Endothelial cell of umbilical vein (primary cell): ENCODE measurements around the gene PRR23B. TPM values are rescaled to one million over a fixed set of nuclear protein-coding genes. Genes with fewer than 3 reads are reported as not detected.

ENCODE experiments used
- BruUV-seq: library from RNA; stranded (reverse); fragments of 400-500 nt; replicated peaks from 2 replicates; lab custom pipeline; 2021; lab: Mats Ljungman, UMichigan
- CTCF ChIA-PET: fragments of 300-600, 350-600 bp; sonication (Branson Sonifier 250); formaldehyde crosslinking; loops from one replicate; lab custom pipeline; 2021; ENCODE audit warnings: antibody characterized with exemption, inconsistent platforms; lab: Charles Lee
- POLR2A ChIA-PET: fragments of 300-600, 350-600 bp; sonication (Branson Sonifier 250); formaldehyde crosslinking; loops from one replicate; lab custom pipeline; 2021; ENCODE audit warnings: antibody characterized with exemption, inconsistent platforms; lab: Charles Lee
- DNase-seq: peaks from one replicate; pipeline ENCODE4 v3.0.0-alpha.2; 2011; ENCODE audit warnings: low read depth, low spot score
- FAIRE-seq: peaks from 2 replicates; lab custom pipeline; 2011; peaks lifted over from hg19 to GRCh38; lab: Jason Lieb, UNC
- H2AFZ ChIP-seq: 2 replicates; pipeline ENCODE4 v1.6.0; 2012; ENCODE audit warnings: low read depth, low read length, control low read depth, inconsistent platforms
- H3K27ac ChIP-seq: 2 replicates; pipeline ENCODE4 v1.5.1; 2011; ENCODE audit warnings: low read depth, mild to moderate bottlenecking, control low read depth, low read length, moderate library complexity; ENCODE audit not compliant: insufficient read depth
- H3K27me3 ChIP-seq, 2 experiments: 2 replicates each; pipeline versions ENCODE4 v1.6.0 to v1.6.1; 2011; ENCODE audit warnings: low read length in 2 of 2, mixed read lengths in 1 of 2; ENCODE audit not compliant: control insufficient read depth in 2 of 2, insufficient read depth in 2 of 2
- H3K36me3 ChIP-seq, 2 experiments: 2 replicates in 1 of 2; 3 replicates in 1 of 2; pipeline ENCODE4 v1.5.1; 2011; ENCODE audit warnings: low read length in 2 of 2, mild to moderate bottlenecking in 1 of 2, moderate library complexity in 1 of 2; ENCODE audit not compliant: control insufficient read depth in 2 of 2, insufficient read depth in 2 of 2; ENCODE audit errors: extremely low read depth in 1 of 2
- H3K4me1 ChIP-seq: 3 replicates; pipeline ENCODE4 v1.5.1; 2011; ENCODE audit warnings: mild to moderate bottlenecking, low read length; ENCODE audit not compliant: control insufficient read depth, insufficient read depth; ENCODE audit errors: extremely low read depth
- H3K4me2 ChIP-seq: 2 replicates; pipeline ENCODE4 v1.6.1; 2011; ENCODE audit warnings: low read length, control low read depth, mixed read lengths; ENCODE audit not compliant: insufficient read depth
- H3K4me3 ChIP-seq, 3 experiments: fragments of 200-600 bp in 1 of 3; sonication (generic), shearing (Covaris generic) in 1 of 3; replicated peaks in 1 of 3; 2 replicates each; pipeline ENCODE4 v1.5.1; 2011 to 2016; ENCODE audit warnings: control low read depth in 3 of 3, low read length in 3 of 3, mild to moderate bottlenecking in 2 of 3, inconsistent platforms in 1 of 3, low read depth in 1 of 3, moderate library complexity in 1 of 3; ENCODE audit not compliant: insufficient read depth in 1 of 3
- H3K79me2 ChIP-seq: 2 replicates; pipeline ENCODE4 v1.6.0; 2012; ENCODE audit warnings: low read length, inconsistent platforms; ENCODE audit not compliant: control insufficient read depth, insufficient read depth
- H3K9ac ChIP-seq: replicated peaks from 2 replicates; pipeline ENCODE3; 2011; ENCODE audit warnings: low read length, control low read depth; ENCODE audit not compliant: insufficient read depth; ENCODE audit errors: extremely low read depth
- H3K9me1 ChIP-seq: replicated peaks from 3 replicates; pipeline ENCODE4 v1.6.0; 2011; ENCODE audit warnings: mild to moderate bottlenecking, low read length; ENCODE audit not compliant: control insufficient read depth, insufficient read depth; ENCODE audit errors: extremely low read depth
- H3K9me3 ChIP-seq: replicated peaks from 2 replicates; pipeline ENCODE4 v1.5.1; 2012; ENCODE audit warnings: low read length, inconsistent platforms; ENCODE audit not compliant: control insufficient read depth, insufficient read depth
- H4K20me1 ChIP-seq: replicated peaks from 2 replicates; pipeline ENCODE3; 2011; ENCODE audit warnings: mild to moderate bottlenecking, low read length; ENCODE audit not compliant: control insufficient read depth, insufficient read depth; ENCODE audit errors: extremely low read depth
- CTCF ChIP-seq, 2 donors: IDR thresholded peaks; 1 replicate in 1 of 2; 2 replicates in 1 of 2; pipeline ENCODE4 v1.5.1; 2011; ENCODE audit warnings: low read length in 2 of 2, mild to moderate bottlenecking in 2 of 2, moderate library complexity in 2 of 2, control low read depth in 1 of 2, inconsistent platforms in 1 of 2, low read depth in 1 of 2; ENCODE audit not compliant: insufficient read depth in 1 of 2; ENCODE audit errors: extremely low read depth in 1 of 2
- EZH2 ChIP-seq: IDR thresholded peaks from 2 replicates; pipeline ENCODE4 v1.6.1; 2012; ENCODE audit warnings: borderline replicate concordance, low read depth, mild to moderate bottlenecking, moderate library complexity, low read length, inconsistent platforms; ENCODE audit not compliant: severe bottlenecking
- FOS ChIP-seq: IDR thresholded peaks from 2 replicates; pipeline ENCODE4 v1.6.1; 2011; ENCODE audit warnings: mild to moderate bottlenecking, low read length, moderate library complexity, borderline replicate concordance; ENCODE audit not compliant: insufficient read depth
- GATA2 ChIP-seq: IDR thresholded peaks from 2 replicates; pipeline ENCODE4 v1.7.0; 2011; ENCODE audit warnings: low read depth, mild to moderate bottlenecking, moderate library complexity, mixed read lengths, low read length; ENCODE audit not compliant: insufficient read length, insufficient read depth
- MAX ChIP-seq: IDR thresholded peaks from 2 replicates; pipeline ENCODE4 v1.6.1; 2011; ENCODE audit not compliant: insufficient read depth, insufficient read length
- MYC ChIP-seq: IDR thresholded peaks from one replicate; pipeline ENCODE4 v1.6.1; 2011; ENCODE audit warnings: mild to moderate bottlenecking, low read depth, low read length
- POLR2A ChIP-seq: IDR thresholded peaks from 2 replicates; pipeline ENCODE4 v1.6.1; 2012; ENCODE audit warnings: low read depth, mild to moderate bottlenecking, control low read depth, low read length
- dilution Hi-C: fragments of 300-500 bp; cut with MboI; formaldehyde crosslinking; loops from one replicate; pipeline ENCODE4 v1.15.0; 2019; ENCODE audit warnings: low sequenced_read_pairs; ENCODE audit not compliant: extremely low pct_ligation_motif_present
- intact Hi-C: fragments of 100-400 bp; cut with micrococcal nuclease; formaldehyde crosslinking; loops from one replicate; pipeline ENCODE4 v1.10.0; 2022
- polyA plus RNA-seq, 4 experiments: library from polyadenylated mRNA; depleted of rRNA in 3 of 4; stranded (reverse) in 3 of 4; unstranded in 1 of 4; fragments of >200 nt; gene quantifications; 2 replicates each; pipeline versions ENCODE4 v1.2.1 to v1.2.3, GENCODE V29; 2011 to 2012; ENCODE audit warnings: missing spikeins in 1 of 4
- total RNA-seq: library from RNA; stranded (reverse); gene quantifications from 2 replicates; pipeline ENCODE4 v1.2.3, GENCODE V29; 2021

The PRR23B gene
- total and polyA plus RNA-seq, 2 donors (not counting 3 experiments of a cell fraction or from before 2014, with no cell fraction given), result not detected

- H3K9me3 ChIP-seq, result no peaks in the 10 kb centered on the region
- H3K36me3 ChIP-seq, result no peaks in the 10 kb centered on the region
- no peaks in the 10 kb centered on the region for H4K20me1 ChIP-seq
- no peak overlapping the region for H3K9ac ChIP-seq
- H3K9me1 ChIP-seq, result no peaks in the 10 kb centered on the region
- FAIRE-seq (no peak), DNase-seq (no peak)
- no peak overlapping the region for H3K4me3 ChIP-seq
- TF ChIP-seq POLR2A, result no peak
- no peak for TF ChIP-seq FOS
- TF ChIP-seq GATA2, result no peak
- no peak for TF ChIP-seq MYC
- TF ChIP-seq EZH2, result no peak
- TF ChIP-seq CTCF (IDR thresholded peaks at IDR 0.05; ENCODE audit: extremely low read depth in 1 of 2, insufficient read depth in 1 of 2, low read depth in 1 of 2, low read length in 2 of 2), result no peak
- TF ChIP-seq MAX, result no peak
- no peaks in the 10 kb centered on the region for H3K79me2 ChIP-seq
- no peak overlapping the region for H3K4me2 ChIP-seq
- no peak overlapping the region for H2AFZ ChIP-seq
- no peaks in the 10 kb centered on the region for H3K27me3 ChIP-seq
- no peaks in the 10 kb centered on the region for H3K4me1 ChIP-seq
- ChIA-PET CTCF (no interaction called here), POLR2A (no interaction called here)
- intact Hi-C loops (no loop called here), dilution Hi-C loops (no loop called here)
- H3K27ac ChIP-seq, result no peak overlapping the region
- BruUV-seq, result no TSS peak
These were observed 42.2 kb upstream of the PRR23B start for GRCh38 chr3:139062918-139063317.
